Smooth muscle cell (in vitro differentiated cells): Measurements from ENCODE around the gene ZFTA. TPM values are rescaled to one million over a fixed set of nuclear protein-coding genes. Genes with fewer than 3 reads are reported as not detected.
A peak's percentile ranks its signal among the peaks of the same experiment; 100 is the strongest.

Experiments used
- DNase-seq: peaks from one replicate; lab custom pipeline; 2025; ENCODE audit not compliant: unreplicated experiment; lab: John Stamatoyannopoulos, UW
- H2AFZ ChIP-seq: fragments of 200-600 bp; sonication (generic); 2 replicates; pipeline ENCODE4 v1.6.0; 2016; ENCODE audit warnings: antibody characterized with exemption, low read depth, mild to moderate bottlenecking
- H3F3A ChIP-seq: fragments of 200-600 bp; sonication (generic); 2 replicates; pipeline ENCODE4 v1.6.0; 2017; ENCODE audit warnings: antibody characterized with exemption, low read depth
- H3K27ac ChIP-seq: fragments of 200-600 bp; sonication (generic); 2 replicates; pipeline ENCODE4 v1.5.1; 2016; ENCODE audit warnings: low read depth, mild to moderate bottlenecking
- H3K27me3 ChIP-seq: fragments of 200-600 bp; sonication (generic); 2 replicates; pipeline ENCODE4 v1.6.1; 2016; ENCODE audit warnings: low read depth, mild to moderate bottlenecking
- H3K36me3 ChIP-seq: fragments of 200-600 bp; sonication (generic); 2 replicates; pipeline ENCODE4 v1.5.1; 2016; ENCODE audit warnings: low read depth
- H3K4me1 ChIP-seq: fragments of 200-600 bp; sonication (generic); 2 replicates; pipeline ENCODE4 v1.5.1; 2016; ENCODE audit warnings: low read depth
- H3K4me2 ChIP-seq: fragments of 200-600 bp; sonication (generic); 2 replicates; pipeline ENCODE4 v1.6.0; 2016; ENCODE audit warnings: mild to moderate bottlenecking
- H3K4me3 ChIP-seq: fragments of 200-600 bp; sonication (generic); 2 replicates; pipeline ENCODE4 v1.5.1; 2016; ENCODE audit warnings: mild to moderate bottlenecking
- H3K79me2 ChIP-seq: fragments of 200-600 bp; sonication (generic); 2 replicates; pipeline ENCODE4 v1.6.0; 2016; ENCODE audit warnings: low read depth, mild to moderate bottlenecking
- H3K9ac ChIP-seq: fragments of 200-600 bp; sonication (generic); 2 replicates; pipeline ENCODE4 v1.6.0; 2016; ENCODE audit warnings: low read depth
- H3K9me3 ChIP-seq: fragments of 200-600 bp; sonication (generic); replicated peaks from 2 replicates; pipeline ENCODE4 v1.5.1; 2016; ENCODE audit warnings: low read depth
- H4K20me1 ChIP-seq: fragments of 200-600 bp; sonication (generic); 2 replicates; pipeline ENCODE4 v1.6.0; 2016; ENCODE audit warnings: low read depth
- CTCF ChIP-seq: fragments of 200-600 bp; sonication (generic); IDR thresholded peaks from 2 replicates; pipeline ENCODE4 v1.5.1; 2017; ENCODE audit warnings: borderline replicate concordance, mild to moderate bottlenecking, antibody characterized with exemption; ENCODE audit not compliant: insufficient read depth, poor library complexity, severe bottlenecking
- WGBS: methylation state at CpG from one replicate; pipeline ENCODE4 v1.1.7; 2016; ENCODE audit warnings: low lambda C conversion rate; 5-methylcytosine and 5-hydroxymethylcytosine counted together
- polyA plus RNA-seq: library from polyadenylated mRNA; unstranded; fragments of >200 nt; fragmentation: Nextera tagmentation; extraction: Ambion mirVana; gene quantifications from 2 replicates; pipeline ENCODE4 v1.2.1, GENCODE V29; 2016
- total RNA-seq: library from RNA; depleted of rRNA; stranded (reverse); fragments of >200 nt; gene quantifications from 2 replicates; pipeline ENCODE4 v1.2.3, GENCODE V29; 2014

ZFTA gene
- total and polyA plus RNA-seq, 2 experiments from 2014 or later = 11.1 to 14.9 TPM

- no peak for TF ChIP-seq CTCF
- no peak for DNase-seq
- Histone ChIP-seq H3K9me3 (no peaks in the 10 kb centered on the region), H3K4me3 (peak overlapping the region; percentile 48), H3K36me3 (no peaks in the 10 kb centered on the region), H4K20me1 (peaks cover 82% of the 10 kb centered on the region), H2AFZ (no peak overlapping the region), H3K27ac (no peak overlapping the region), H3K9ac (no peak overlapping the region), H3K27me3 (no peaks in the 10 kb centered on the region), H3F3A (peaks cover 21% of the 10 kb centered on the region), H3K4me1 (peaks cover 43% of the 10 kb centered on the region), H3K4me2 (peak overlapping the region; percentile 96), H3K79me2 (peaks cover 35% of the 10 kb centered on the region)
- 15% methylated on average over 43 of the region's 82 CpGs for WGBS
These were observed 4.9 kb downstream of the ZFTA start for GRCh38 chr11:63763496-63764339.

GRCh38 chr11:63762654-63763495 lies 5.7 kb downstream of the ZFTA start:
- TF ChIP-seq CTCF = peak; percentile 28
- 5% methylated on average over 45 of the region's 96 CpGs for WGBS
- H3K27ac ChIP-seq = no peak overlapping the region
- peak overlapping the region; percentile 48 for H3K4me3 ChIP-seq
- H3K36me3 ChIP-seq = no peaks in the 10 kb centered on the region
- peaks cover 23% of the 10 kb centered on the region for H3F3A ChIP-seq
- H3K9me3 ChIP-seq = no peaks in the 10 kb centered on the region
- peaks cover 81% of the 10 kb centered on the region for H4K20me1 ChIP-seq
- no peak for DNase-seq
- H2AFZ ChIP-seq = no peak overlapping the region
- H3K27me3 ChIP-seq = no peaks in the 10 kb centered on the region
- H3K4me2 ChIP-seq = peak overlapping the region; percentile 96
- peaks cover 33% of the 10 kb centered on the region for H3K79me2 ChIP-seq
- peaks cover 43% of the 10 kb centered on the region for H3K4me1 ChIP-seq
- H3K9ac ChIP-seq = no peak overlapping the region

GRCh38 chr11:63761931-63762653 lies 6.5 kb downstream of the ZFTA start:
- Histone ChIP-seq H3F3A (peaks cover 24% of the 10 kb centered on the region), H3K27me3 (no peaks in the 10 kb centered on the region), H3K9me3 (no peaks in the 10 kb centered on the region), H3K4me1 (peaks cover 40% of the 10 kb centered on the region), H3K4me3 (peak overlapping the region; percentile 48), H2AFZ (no peak overlapping the region), H3K79me2 (peaks cover 27% of the 10 kb centered on the region), H3K36me3 (no peaks in the 10 kb centered on the region), H4K20me1 (peaks cover 73% of the 10 kb centered on the region), H3K9ac (no peak overlapping the region), H3K27ac (no peak overlapping the region), H3K4me2 (peak overlapping the region; percentile 96)
- 23% methylated on average over 34 of the region's 34 CpGs for WGBS
- no peak for TF ChIP-seq CTCF
- no peak for DNase-seq
